A549 (cell line): ENCODE measurements around the gene DDO. TPM values are rescaled to one million over a fixed set of nuclear protein-coding genes. Genes with fewer than 3 reads are reported as not detected.

ENCODE experiments used
- ATAC-seq, 2 experiments: fragments of 200-7000 bp in 1 of 2; fragments of >200 bp in 1 of 2; cut with Nextera tagmentation in 1 of 2; cut with Tn5 transposase in 1 of 2; 3 replicates each; pipeline versions ENCODE4 v1.8.0 to v1.9.1; 2018 to 2020; ENCODE audit warnings: mild to moderate bottlenecking in 1 of 2, moderate library complexity in 1 of 2
- CTCF ChIA-PET: fragments of 300-600 bp; sonication (Branson Sonifier 250); formaldehyde crosslinking; extraction: SDS; loops from one replicate; lab custom pipeline; 2021; ENCODE audit warnings: antibody characterized with exemption, inconsistent platforms; lab: Yijun Ruan, JAX
- POLR2A ChIA-PET: fragments of 350-600 bp; formaldehyde crosslinking; extraction: SDS; loops from one replicate; lab custom pipeline; 2021; ENCODE audit warnings: antibody characterized with exemption, inconsistent platforms; lab: Yijun Ruan, JAX
- DNase-seq, 2 experiments: peaks; one replicate each; pipeline versions ENCODE4 v3.0.0 to v3.0.0-alpha.2; 2011 to 2016; ENCODE audit warnings: low read depth in 1 of 2, low spot score in 1 of 2
- FAIRE-seq: peaks from 2 replicates; lab custom pipeline; 2011; peaks lifted over from hg19 to GRCh38; lab: Jason Lieb, UNC
- H3K27ac ChIP-seq, 2 experiments: fragments of >200 bp; sonication (Bioruptor Twin); formaldehyde crosslinking; 3 replicates each; pipeline ENCODE4 v1.5.1; 2016 to 2017
- H3K4me1 ChIP-seq: fragments of >200 bp; sonication (Bioruptor Twin); formaldehyde crosslinking; 3 replicates; pipeline ENCODE4 v1.6.1; 2016
- H3K4me2 ChIP-seq: fragments of >200 bp; sonication (Bioruptor Twin); formaldehyde crosslinking; 3 replicates; pipeline ENCODE4 v1.6.1; 2016
- H3K4me3 ChIP-seq: fragments of >200 bp; sonication (Bioruptor Twin); formaldehyde crosslinking; 3 replicates; pipeline ENCODE4 v1.5.1; 2016
- H3K9me3 ChIP-seq: fragments of >200 bp; sonication (Bioruptor Twin); formaldehyde crosslinking; 3 replicates; pipeline ENCODE4 v1.6.1; 2016
- BHLHE40 ChIP-seq: IDR thresholded peaks from 2 replicates; pipeline ENCODE4 v1.6.1; 2012; ENCODE audit warnings: low read depth, low read length, inconsistent platforms
- CBX2 ChIP-seq: fragments of 200-600 bp; sonication (generic); IDR thresholded peaks from 2 replicates; pipeline ENCODE4 v1.6.1; 2016; ENCODE audit warnings: low read depth, mild to moderate bottlenecking, borderline replicate concordance
- ESRRA ChIP-seq: fragments of 150-350 bp; IDR thresholded peaks from 2 replicates; pipeline ENCODE4 v1.6.1; 2014; ENCODE audit warnings: mild to moderate bottlenecking, low read length, borderline replicate concordance
- HEYL ChIP-seq: fragments of 250-450 bp; sonication (Bioruptor Pico); IDR thresholded peaks from 2 replicates; pipeline ENCODE4 v1.8.0; 2021; ENCODE audit warnings: mild to moderate bottlenecking, moderate library complexity
- JUNB ChIP-seq: fragments of >200 bp; sonication (Bioruptor Twin); formaldehyde crosslinking; IDR thresholded peaks from 2 replicates; pipeline ENCODE4 v1.6.1; 2016
- KDM1A ChIP-seq: fragments of 200-600 bp; sonication (generic); IDR thresholded peaks from 2 replicates; pipeline ENCODE4 v1.6.1; 2016; ENCODE audit warnings: low read depth, mild to moderate bottlenecking
- MYC ChIP-seq: IDR thresholded peaks from 2 replicates; pipeline ENCODE4 v1.6.1; 2012; ENCODE audit warnings: mild to moderate bottlenecking, inconsistent platforms, low read length, improper control_type of control experiment, borderline replicate concordance
- NR3C1 ChIP-seq: fragments of >200 bp; sonication (Bioruptor Twin); formaldehyde crosslinking; IDR thresholded peaks from 3 replicates; pipeline ENCODE4 v1.6.1; 2017
- PHF8 ChIP-seq: fragments of 200-600 bp; sonication (generic); IDR thresholded peaks from 2 replicates; pipeline ENCODE4 v1.6.1; 2016; ENCODE audit warnings: low read depth, mild to moderate bottlenecking, antibody characterized with exemption, moderate library complexity, borderline replicate concordance
- POLR2AphosphoS2 ChIP-seq: conservative IDR thresholded peaks from 2 replicates; pipeline ENCODE4 v1.6.1; 2012; ENCODE audit warnings: low read length, improper control_type of control experiment, inconsistent platforms
- RAD21 ChIP-seq, 2 experiments: fragments of >200 bp in 1 of 2; sonication (Bioruptor Twin) in 1 of 2; formaldehyde crosslinking in 1 of 2; IDR thresholded peaks in 1 of 2; conservative IDR thresholded peaks in 1 of 2; 2 replicates in 1 of 2; 3 replicates in 1 of 2; pipeline ENCODE4 v1.6.1; 2012 to 2018; ENCODE audit warnings: inconsistent platforms in 1 of 2
- RARB ChIP-seq: fragments of 250-450 bp; sonication (Bioruptor Pico); IDR thresholded peaks from 2 replicates; pipeline ENCODE4 v1.8.0; 2021; ENCODE audit warnings: mild to moderate bottlenecking, moderate library complexity
- RCOR1 ChIP-seq: fragments of 150-350 bp; IDR thresholded peaks from 2 replicates; pipeline ENCODE4 v1.6.1; 2014; ENCODE audit warnings: antibody characterized with exemption, low read length, low read depth
- RNF2 ChIP-seq: fragments of 200-600 bp; sonication (generic); IDR thresholded peaks from 2 replicates; pipeline ENCODE4 v1.6.1; 2016; ENCODE audit warnings: low read depth, mild to moderate bottlenecking, antibody characterized with exemption, moderate library complexity, borderline replicate concordance
- SREBF2 ChIP-seq: fragments of 450-650 bp; IDR thresholded peaks from 2 replicates; pipeline ENCODE4 v1.6.1; 2014; ENCODE audit warnings: mild to moderate bottlenecking, moderate library complexity
- ZNF302 ChIP-seq: fragments of 250-450 bp; sonication (Bioruptor Pico); IDR thresholded peaks from 2 replicates; pipeline ENCODE4 v1.9.0; 2021; ENCODE audit warnings: inconsistent platforms, mild to moderate bottlenecking, moderate library complexity
- ZSCAN20 ChIP-seq: fragments of 250-450 bp; sonication (Bioruptor Pico); IDR thresholded peaks from 2 replicates; pipeline ENCODE4 v1.8.0; 2022; ENCODE audit warnings: mild to moderate bottlenecking, moderate library complexity
- WGBS: methylation state at CpG from one replicate; pipeline ENCODE4 v1.1.6; 2017; ENCODE audit errors: missing lambda C conversion rate; 5-methylcytosine and 5-hydroxymethylcytosine counted together
- polyA plus RNA-seq, 4 experiments: library from polyadenylated mRNA; depleted of rRNA in 3 of 4; stranded (reverse); fragments of >200 nt; fragmentation: RNase III in 1 of 4; extraction: RNeasy Plus Mini Kit Qiagen cat#74134 plus additional on column Dnase treatment in 1 of 4; gene quantifications; 2 replicates in 3 of 4; 3 replicates in 1 of 4; pipeline ENCODE4 v1.2.3, GENCODE V29; 2011 to 2017
- TF ChIP-seq, protein P1 (sequence below): fragments of 200-600 bp; sonication (generic); IDR thresholded peaks from 2 replicates; pipeline ENCODE4 v1.6.1; 2016; ENCODE audit warnings: antibody characterized with exemption, mild to moderate bottlenecking, moderate library complexity
- TF ChIP-seq, protein P2 (sequence below): fragments of 250-450 bp; sonication (Bioruptor Pico); IDR thresholded peaks from 2 replicates; pipeline ENCODE4 v1.5.0; 2020; ENCODE audit warnings: low read depth, mild to moderate bottlenecking, moderate library complexity
- TF ChIP-seq, protein P3 (sequence below): IDR thresholded peaks from 2 replicates; pipeline ENCODE4 v1.6.1; 2012; ENCODE audit warnings: low read depth, borderline replicate concordance
- TF ChIP-seq, protein P4 (sequence below): fragments of >200 bp; sonication (Bioruptor Twin); formaldehyde crosslinking; IDR thresholded peaks from 3 replicates; pipeline ENCODE4 v1.6.1; 2016
- TF ChIP-seq, protein P5 (sequence below): fragments of 150-350 bp; IDR thresholded peaks from 2 replicates; pipeline ENCODE4 v1.6.1; 2014; ENCODE audit warnings: low read depth, mild to moderate bottlenecking, low read length
- TF ChIP-seq, protein P6 (sequence below): fragments of 250-450 bp; sonication (Bioruptor Pico); IDR thresholded peaks from 2 replicates; pipeline ENCODE4 v1.5.0; 2021; ENCODE audit warnings: mild to moderate bottlenecking, moderate library complexity, borderline replicate concordance
- TF ChIP-seq, protein P7 (sequence below): fragments of 450-650 bp; IDR thresholded peaks from 2 replicates; pipeline ENCODE4 v1.6.1; 2014; ENCODE audit warnings: antibody characterized with exemption
- TF ChIP-seq, protein P8 (sequence below): fragments of >200 bp; sonication (Bioruptor Twin); formaldehyde crosslinking; IDR thresholded peaks from 2 replicates; pipeline ENCODE4 v1.6.1; 2016

Gene DDO
- polyA plus RNA-seq, 2 of the 4 experiments (the other 2 are of a cell fraction) = 0.04 to 0.05 TPM

DNA sequence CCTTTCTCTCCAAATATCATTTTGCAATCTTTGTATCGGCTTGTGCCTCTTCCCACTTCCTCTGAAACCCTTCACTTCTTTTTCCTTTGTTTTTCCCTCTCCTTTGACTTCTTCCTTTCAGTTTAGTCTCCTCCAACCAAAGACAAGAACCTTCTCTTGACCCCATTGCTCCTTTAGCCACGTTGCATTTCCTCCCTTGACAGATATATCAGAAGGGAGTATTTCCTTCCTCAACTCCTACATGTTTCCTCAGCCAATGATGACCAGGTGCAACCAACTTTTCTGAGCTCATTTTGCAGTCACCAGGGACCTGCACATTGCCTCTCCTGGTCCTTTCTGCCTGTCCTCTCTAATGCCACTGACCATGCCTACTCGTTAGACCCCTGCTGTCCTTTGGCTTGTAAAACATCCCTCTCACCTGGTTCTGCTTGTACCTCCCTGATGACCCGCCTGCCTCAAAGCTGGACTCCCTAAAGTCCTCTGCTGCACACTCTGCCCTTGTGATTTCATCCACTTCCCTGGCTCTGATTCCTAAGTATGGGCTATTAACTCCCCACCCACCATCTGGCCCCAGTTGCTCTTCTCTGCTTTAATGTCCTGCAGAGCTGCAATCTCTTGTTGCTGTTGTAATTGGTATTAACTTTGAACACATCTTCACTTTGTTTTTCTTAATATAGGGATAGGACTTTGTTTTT is 33.6 kb upstream of the DDO start:
- 9% methylated on average over 4 of the region's 4 CpGs for WGBS
- TF ChIP-seq HEYL = no peak
- no peak for TF ChIP-seq ESRRA
- TF ChIP-seq, protein P1, sequence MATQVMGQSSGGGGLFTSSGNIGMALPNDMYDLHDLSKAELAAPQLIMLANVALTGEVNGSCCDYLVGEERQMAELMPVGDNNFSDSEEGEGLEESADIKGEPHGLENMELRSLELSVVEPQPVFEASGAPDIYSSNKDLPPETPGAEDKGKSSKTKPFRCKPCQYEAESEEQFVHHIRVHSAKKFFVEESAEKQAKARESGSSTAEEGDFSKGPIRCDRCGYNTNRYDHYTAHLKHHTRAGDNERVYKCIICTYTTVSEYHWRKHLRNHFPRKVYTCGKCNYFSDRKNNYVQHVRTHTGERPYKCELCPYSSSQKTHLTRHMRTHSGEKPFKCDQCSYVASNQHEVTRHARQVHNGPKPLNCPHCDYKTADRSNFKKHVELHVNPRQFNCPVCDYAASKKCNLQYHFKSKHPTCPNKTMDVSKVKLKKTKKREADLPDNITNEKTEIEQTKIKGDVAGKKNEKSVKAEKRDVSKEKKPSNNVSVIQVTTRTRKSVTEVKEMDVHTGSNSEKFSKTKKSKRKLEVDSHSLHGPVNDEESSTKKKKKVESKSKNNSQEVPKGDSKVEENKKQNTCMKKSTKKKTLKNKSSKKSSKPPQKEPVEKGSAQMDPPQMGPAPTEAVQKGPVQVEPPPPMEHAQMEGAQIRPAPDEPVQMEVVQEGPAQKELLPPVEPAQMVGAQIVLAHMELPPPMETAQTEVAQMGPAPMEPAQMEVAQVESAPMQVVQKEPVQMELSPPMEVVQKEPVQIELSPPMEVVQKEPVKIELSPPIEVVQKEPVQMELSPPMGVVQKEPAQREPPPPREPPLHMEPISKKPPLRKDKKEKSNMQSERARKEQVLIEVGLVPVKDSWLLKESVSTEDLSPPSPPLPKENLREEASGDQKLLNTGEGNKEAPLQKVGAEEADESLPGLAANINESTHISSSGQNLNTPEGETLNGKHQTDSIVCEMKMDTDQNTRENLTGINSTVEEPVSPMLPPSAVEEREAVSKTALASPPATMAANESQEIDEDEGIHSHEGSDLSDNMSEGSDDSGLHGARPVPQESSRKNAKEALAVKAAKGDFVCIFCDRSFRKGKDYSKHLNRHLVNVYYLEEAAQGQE = no peak
- TF ChIP-seq JUNB = no peak
- TF ChIP-seq ZSCAN20 (CRISPR knock-in tag) = no peak
- no peak for TF ChIP-seq PHF8
- no peak for TF ChIP-seq KDM1A
- TF ChIP-seq, protein P2, sequence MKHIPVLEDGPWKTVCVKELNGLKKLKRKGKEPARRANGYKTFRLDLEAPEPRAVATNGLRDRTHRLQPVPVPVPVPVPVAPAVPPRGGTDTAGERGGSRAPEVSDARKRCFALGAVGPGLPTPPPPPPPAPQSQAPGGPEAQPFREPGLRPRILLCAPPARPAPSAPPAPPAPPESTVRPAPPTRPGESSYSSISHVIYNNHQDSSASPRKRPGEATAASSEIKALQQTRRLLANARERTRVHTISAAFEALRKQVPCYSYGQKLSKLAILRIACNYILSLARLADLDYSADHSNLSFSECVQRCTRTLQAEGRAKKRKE = no peak
- TF ChIP-seq RCOR1 = no peak
- TF ChIP-seq CBX2 = no peak
- TF ChIP-seq, protein P3, sequence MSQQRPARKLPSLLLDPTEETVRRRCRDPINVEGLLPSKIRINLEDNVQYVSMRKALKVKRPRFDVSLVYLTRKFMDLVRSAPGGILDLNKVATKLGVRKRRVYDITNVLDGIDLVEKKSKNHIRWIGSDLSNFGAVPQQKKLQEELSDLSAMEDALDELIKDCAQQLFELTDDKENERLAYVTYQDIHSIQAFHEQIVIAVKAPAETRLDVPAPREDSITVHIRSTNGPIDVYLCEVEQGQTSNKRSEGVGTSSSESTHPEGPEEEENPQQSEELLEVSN = no peak
- TF ChIP-seq, protein P4, sequence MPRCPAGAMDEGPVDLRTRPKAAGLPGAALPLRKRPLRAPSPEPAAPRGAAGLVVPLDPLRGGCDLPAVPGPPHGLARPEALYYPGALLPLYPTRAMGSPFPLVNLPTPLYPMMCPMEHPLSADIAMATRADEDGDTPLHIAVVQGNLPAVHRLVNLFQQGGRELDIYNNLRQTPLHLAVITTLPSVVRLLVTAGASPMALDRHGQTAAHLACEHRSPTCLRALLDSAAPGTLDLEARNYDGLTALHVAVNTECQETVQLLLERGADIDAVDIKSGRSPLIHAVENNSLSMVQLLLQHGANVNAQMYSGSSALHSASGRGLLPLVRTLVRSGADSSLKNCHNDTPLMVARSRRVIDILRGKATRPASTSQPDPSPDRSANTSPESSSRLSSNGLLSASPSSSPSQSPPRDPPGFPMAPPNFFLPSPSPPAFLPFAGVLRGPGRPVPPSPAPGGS = no peak
- TF ChIP-seq NR3C1 = no peak
- TF ChIP-seq MYC = no peak
- TF ChIP-seq BHLHE40 = no peak
- no peak for TF ChIP-seq ZNF302
- POLR2A ChIA-PET = no interaction called here
- ATAC-seq (no peak), FAIRE-seq (no peak), DNase-seq (no peak)
- Histone ChIP-seq H3K9me3 (no peaks in the 10 kb centered on the region), H3K4me3 (no peak overlapping the region), H3K4me2 (no peak overlapping the region), H3K4me1 (no peaks in the 10 kb centered on the region), H3K27ac (no peak overlapping the region)
- CTCF ChIA-PET = no interaction called here

DNA sequence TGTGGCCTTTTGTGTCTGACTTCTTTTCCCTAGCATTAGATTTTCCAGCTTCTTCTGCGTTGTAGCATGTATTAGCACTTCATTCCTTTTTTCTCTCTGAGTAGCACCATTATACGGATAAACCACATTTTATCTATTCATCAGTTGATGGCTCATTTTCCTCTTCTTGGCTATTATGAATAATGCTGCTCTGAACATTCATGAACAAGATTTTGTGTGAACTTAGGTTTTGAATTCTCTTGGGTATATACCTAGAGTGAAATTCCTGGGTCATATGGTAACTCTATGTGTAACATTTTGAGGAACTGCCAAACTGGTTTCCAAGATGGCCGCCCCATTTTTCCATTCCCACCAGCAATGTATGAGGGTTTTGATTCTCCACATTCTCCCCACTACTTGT is 32.4 kb upstream of the DDO start:
- WGBS = 40% methylated on average over 3 of the region's 3 CpGs
- Histone ChIP-seq H3K4me2 (no peak overlapping the region), H3K27ac (no peak overlapping the region), H3K4me1 (no peaks in the 10 kb centered on the region), H3K9me3 (no peaks in the 10 kb centered on the region), H3K4me3 (no peak overlapping the region)
- ATAC-seq (no peak), FAIRE-seq (no peak), DNase-seq (no peak)
- TF ChIP-seq RARB (CRISPR knock-in tag) (no peak), RNF2 (no peak), JUNB (no peak), POLR2AphosphoS2 (no peak), BHLHE40 (no peak), RAD21 (conservative IDR thresholded peaks at IDR 0.05 in 1 of 2, IDR thresholded peaks at IDR 0.05 in 1 of 2) (no peak), SREBF2 (no peak)
- TF ChIP-seq, protein P5, sequence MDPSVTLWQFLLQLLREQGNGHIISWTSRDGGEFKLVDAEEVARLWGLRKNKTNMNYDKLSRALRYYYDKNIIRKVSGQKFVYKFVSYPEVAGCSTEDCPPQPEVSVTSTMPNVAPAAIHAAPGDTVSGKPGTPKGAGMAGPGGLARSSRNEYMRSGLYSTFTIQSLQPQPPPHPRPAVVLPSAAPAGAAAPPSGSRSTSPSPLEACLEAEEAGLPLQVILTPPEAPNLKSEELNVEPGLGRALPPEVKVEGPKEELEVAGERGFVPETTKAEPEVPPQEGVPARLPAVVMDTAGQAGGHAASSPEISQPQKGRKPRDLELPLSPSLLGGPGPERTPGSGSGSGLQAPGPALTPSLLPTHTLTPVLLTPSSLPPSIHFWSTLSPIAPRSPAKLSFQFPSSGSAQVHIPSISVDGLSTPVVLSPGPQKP = no peak
- TF ChIP-seq, protein P6, sequence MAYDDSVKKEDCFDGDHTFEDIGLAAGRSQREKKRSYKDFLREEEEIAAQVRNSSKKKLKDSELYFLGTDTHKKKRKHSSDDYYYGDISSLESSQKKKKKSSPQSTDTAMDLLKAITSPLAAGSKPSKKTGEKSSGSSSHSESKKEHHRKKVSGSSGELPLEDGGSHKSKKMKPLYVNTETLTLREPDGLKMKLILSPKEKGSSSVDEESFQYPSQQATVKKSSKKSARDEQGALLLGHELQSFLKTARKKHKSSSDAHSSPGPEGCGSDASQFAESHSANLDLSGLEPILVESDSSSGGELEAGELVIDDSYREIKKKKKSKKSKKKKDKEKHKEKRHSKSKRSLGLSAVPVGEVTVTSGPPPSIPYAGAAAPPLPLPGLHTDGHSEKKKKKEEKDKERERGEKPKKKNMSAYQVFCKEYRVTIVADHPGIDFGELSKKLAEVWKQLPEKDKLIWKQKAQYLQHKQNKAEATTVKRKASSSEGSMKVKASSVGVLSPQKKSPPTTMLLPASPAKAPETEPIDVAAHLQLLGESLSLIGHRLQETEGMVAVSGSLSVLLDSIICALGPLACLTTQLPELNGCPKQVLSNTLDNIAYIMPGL (CRISPR knock-in tag) = no peak
- TF ChIP-seq, protein P7, sequence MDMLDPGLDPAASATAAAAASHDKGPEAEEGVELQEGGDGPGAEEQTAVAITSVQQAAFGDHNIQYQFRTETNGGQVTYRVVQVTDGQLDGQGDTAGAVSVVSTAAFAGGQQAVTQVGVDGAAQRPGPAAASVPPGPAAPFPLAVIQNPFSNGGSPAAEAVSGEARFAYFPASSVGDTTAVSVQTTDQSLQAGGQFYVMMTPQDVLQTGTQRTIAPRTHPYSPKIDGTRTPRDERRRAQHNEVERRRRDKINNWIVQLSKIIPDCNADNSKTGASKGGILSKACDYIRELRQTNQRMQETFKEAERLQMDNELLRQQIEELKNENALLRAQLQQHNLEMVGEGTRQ = no peak
- TF ChIP-seq, protein P8, sequence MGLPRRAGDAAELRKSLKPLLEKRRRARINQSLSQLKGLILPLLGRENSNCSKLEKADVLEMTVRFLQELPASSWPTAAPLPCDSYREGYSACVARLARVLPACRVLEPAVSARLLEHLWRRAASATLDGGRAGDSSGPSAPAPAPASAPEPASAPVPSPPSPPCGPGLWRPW = no peak
- ChIA-PET POLR2A (no interaction called here), CTCF (no interaction called here)
